ENCODE results near the gene GNAS. TPM values are rescaled to one million over a fixed set of nuclear protein-coding genes. Genes with fewer than 3 reads are reported as not detected.

Gene GNAS
- total RNA-seq, 8 experiments from 2014 or later: 567 to 1,051 (median 853) TPM

GRCh38 chr20:58889334-58889760 is 36.8 kb downstream of the GNAS start:
- in situ Hi-C loops (cut with MboI; ENCODE audit: low pct_unique_long_range_greater_than_20kb in 2 of 9, low sequenced_read_pairs in 9 of 9, unreplicated experiment in 9 of 9): loop anchor here in 1 of 9 experiments (25.0 kb wide), 1 partner anchor 148 kb away; the partner anchor contains the start of genes ATP5F1E and PRELID3B
- WGBS, 10 experiments: 20 to 90% (median 32%) methylated on average over 1 to 12 of the region's 35 CpGs; no CpG with 5 or more reads in 3 of the 10 experiments
- Histone ChIP-seq H3K4me3 (peak overlapping the region; percentile 76 to 98 (median 96)), H3K27ac (peak overlapping the region; percentile 99), H3K4me1 (replicated peaks in 1 of 2) (peaks cover 9 to 10% of the 10 kb centered on the region in 2 donors)
- no peak for ATAC-seq (replicated peaks in 6 of 8)

- peak overlapping the region; percentile 76 to 98 (median 96) for H3K4me3 ChIP-seq
- peaks cover 10 to 15% of the 10 kb centered on the region in 2 donors for H3K4me1 ChIP-seq (replicated peaks in 1 of 2)
- in situ Hi-C loops (cut with MboI; ENCODE audit: low pct_unique_long_range_greater_than_20kb in 2 of 9, low sequenced_read_pairs in 9 of 9, unreplicated experiment in 9 of 9): loop anchor here in 1 of 9 experiments (25.0 kb wide), 1 partner anchor 147 kb away; the partner anchor contains the start of genes ATP5F1E and PRELID3B
- ATAC-seq (replicated peaks in 6 of 8): peak in 2 of 8 experiments; percentile 0 to 1
- WGBS, 10 experiments: 15 to 52% (median 47%) methylated on average over 11 to 39 of the region's 91 CpGs; no CpG with 5 or more reads in 5 of the 10 experiments
- H3K27ac ChIP-seq: peak overlapping the region; percentile 99
These were observed 37.4 kb downstream of the GNAS start for GRCh38 chr20:58889798-58890517.

- peak; percentile 13 to 64 (median 49) for ATAC-seq (replicated peaks in 6 of 8)
- Histone ChIP-seq H3K27ac (peak overlapping the region; percentile 99), H3K4me3 (peak overlapping the region; percentile 76 to 98 (median 96)), H3K4me1 (replicated peaks in 1 of 2) (peaks cover 15 to 21% of the 10 kb centered on the region in 2 donors)
- in situ Hi-C loops (cut with MboI; ENCODE audit: low pct_unique_long_range_greater_than_20kb in 2 of 9, low sequenced_read_pairs in 9 of 9, unreplicated experiment in 9 of 9): loop anchor here in 1 of 9 experiments (25.0 kb wide), 1 partner anchor 147 kb away; the partner anchor contains the start of genes ATP5F1E and PRELID3B
- WGBS, 10 experiments: 0 to 3% (median 0%) methylated on average over 1 to 6 of the region's 64 CpGs; no CpG with 5 or more reads in 6 of the 10 experiments
These were observed 38.1 kb downstream of the GNAS start for GRCh38 chr20:58890518-58891085.

- WGBS, 10 experiments: no CpG with 5 or more reads among the region's 105 CpGs
- peaks cover 21 to 27% of the 10 kb centered on the region in 2 donors for H3K4me1 ChIP-seq (replicated peaks in 1 of 2)
- H3K4me3 ChIP-seq: peak overlapping the region; percentile 76 to 98 (median 96)
- peak in 7 of 8 experiments; percentile 12 to 38 (median 24) for ATAC-seq (replicated peaks in 6 of 8)
- peak overlapping the region; percentile 99 for H3K27ac ChIP-seq
- in situ Hi-C loops (cut with MboI; ENCODE audit: low pct_unique_long_range_greater_than_20kb in 2 of 9, low sequenced_read_pairs in 9 of 9, unreplicated experiment in 9 of 9): loop anchor here in 1 of 9 experiments (25.0 kb wide), 1 partner anchor 146 kb away; the partner anchor contains the start of genes ATP5F1E and PRELID3B
These were observed 38.7 kb downstream of the GNAS start for GRCh38 chr20:58891086-58891717.

GRCh38 chr20:58891718-58892140 is 39.2 kb downstream of the GNAS start:
- in situ Hi-C loops (cut with MboI; ENCODE audit: low pct_unique_long_range_greater_than_20kb in 2 of 9, low sequenced_read_pairs in 9 of 9, unreplicated experiment in 9 of 9): loop anchor here in 1 of 9 experiments (25.0 kb wide), 1 partner anchor 146 kb away; the partner anchor contains the start of genes ATP5F1E and PRELID3B
- peak overlapping the region; percentile 76 to 98 (median 96) for H3K4me3 ChIP-seq
- H3K27ac ChIP-seq: peak overlapping the region; percentile 99
- peaks cover 26 to 33% of the 10 kb centered on the region in 2 donors for H3K4me1 ChIP-seq (replicated peaks in 1 of 2)
- WGBS, 10 experiments: no CpG with 5 or more reads among the region's 55 CpGs
- peak in 5 of 8 experiments; percentile 4 to 21 (median 19) for ATAC-seq (replicated peaks in 6 of 8)

GRCh38 chr20:58892141-58892931 is 39.8 kb downstream of the GNAS start:
- Histone ChIP-seq H3K4me1 (replicated peaks in 1 of 2) (peaks cover 32 to 39% of the 10 kb centered on the region in 2 donors), H3K27ac (peak overlapping the region; percentile 99), H3K4me3 (peak overlapping the region; percentile 76 to 98 (median 96))
- 0 to 10% (median 0%) methylated on average over 1 to 4 of the region's 49 CpGs; no CpG with 5 or more reads in 5 of the 10 experiments for WGBS, 10 experiments
- in situ Hi-C loops (cut with MboI; ENCODE audit: low pct_unique_long_range_greater_than_20kb in 2 of 9, low sequenced_read_pairs in 9 of 9, unreplicated experiment in 9 of 9): loop anchor here in 1 of 9 experiments (25.0 kb wide), 1 partner anchor 145 kb away; the partner anchor contains the start of genes ATP5F1E and PRELID3B
- ATAC-seq (replicated peaks in 6 of 8): peak; percentile 7 to 52 (median 38)

- H3K4me3 ChIP-seq: peak overlapping the region; percentile 76 to 98 (median 96)
- in situ Hi-C loops (cut with MboI; ENCODE audit: low pct_unique_long_range_greater_than_20kb in 2 of 9, low sequenced_read_pairs in 9 of 9, unreplicated experiment in 9 of 9): loop anchor here in 1 of 9 experiments (25.0 kb wide), 1 partner anchor 144 kb away; the partner anchor contains the start of genes ATP5F1E and PRELID3B
- H3K27ac ChIP-seq: peak overlapping the region; percentile 99
- ATAC-seq (replicated peaks in 6 of 8): no peak
- peaks cover 38 to 44% of the 10 kb centered on the region in 2 donors for H3K4me1 ChIP-seq (replicated peaks in 1 of 2)
- 0% methylated on average over 1 of the region's 1 CpG; no CpG with 5 or more reads in 5 of the 10 experiments for WGBS, 10 experiments
These were observed 40.4 kb downstream of the GNAS start for GRCh38 chr20:58892932-58893224.

- 2 to 56% (median 29%) methylated on average over 2 to 5 of the region's 5 CpGs for WGBS, 10 experiments
- Histone ChIP-seq H3K4me1 (replicated peaks in 1 of 2) (peaks cover 44 to 51% of the 10 kb centered on the region in 2 donors), H3K27ac (peak overlapping the region; percentile 99), H3K4me3 (peak overlapping the region; percentile 76 to 98 (median 96))
- no peak for ATAC-seq (replicated peaks in 6 of 8)
- in situ Hi-C loops (cut with MboI; ENCODE audit: low pct_unique_long_range_greater_than_20kb in 2 of 9, low sequenced_read_pairs in 9 of 9, unreplicated experiment in 9 of 9): loop anchor here in 1 of 9 experiments (25.0 kb wide), 1 partner anchor 144 kb away; the partner anchor contains the start of genes ATP5F1E and PRELID3B
These were observed 41.0 kb downstream of the GNAS start for GRCh38 chr20:58893355-58894120.

- no peak for ATAC-seq (replicated peaks in 6 of 8)
- Histone ChIP-seq H3K4me3 (peak overlapping the region; percentile 9 to 98 (median 79)), H3K27ac (no peak overlapping the region), H3K4me1 (replicated peaks in 1 of 2) (peaks cover 48 to 64% of the 10 kb centered on the region in 2 donors)
- 0 to 100% (median 31%) methylated on average over 1 to 5 of the region's 5 CpGs; no CpG with 5 or more reads in 1 of the 10 experiments for WGBS, 10 experiments
- in situ Hi-C loops (cut with MboI; ENCODE audit: low pct_unique_long_range_greater_than_20kb in 2 of 9, low sequenced_read_pairs in 9 of 9, unreplicated experiment in 9 of 9): loop anchor here in 1 of 9 experiments (25.0 kb wide), 1 partner anchor 142 kb away; the partner anchor contains the start of genes ATP5F1E and PRELID3B
These were observed 42.3 kb downstream of the GNAS start for GRCh38 chr20:58894652-58895447.

GRCh38 chr20:58895448-58896180 is 43.1 kb downstream of the GNAS start:
- H3K4me1 ChIP-seq (replicated peaks in 1 of 2): peaks cover 51 to 71% of the 10 kb centered on the region in 2 donors
- WGBS, 10 experiments: 20 to 100% (median 43%) methylated on average over 1 to 8 of the region's 13 CpGs
- H3K27ac ChIP-seq: no peak overlapping the region
- in situ Hi-C loops (cut with MboI; ENCODE audit: low pct_unique_long_range_greater_than_20kb in 2 of 9, low sequenced_read_pairs in 9 of 9, unreplicated experiment in 9 of 9): loop anchor here in 1 of 9 experiments (25.0 kb wide), 1 partner anchor 142 kb away; the partner anchor contains the start of genes ATP5F1E and PRELID3B
- no peak for ATAC-seq (replicated peaks in 6 of 8)
- H3K4me3 ChIP-seq: peak overlapping the region in 3 of 5 donors; percentile 76 to 96 (median 79)

Measured in motor neuron (in vitro differentiated cells).